Ascending aorta (tissue), 2 donors: ENCODE data around the gene IFNAR1. TPM values are rescaled to one million over a fixed set of nuclear protein-coding genes. Genes with fewer than 3 reads are reported as not detected.

Experiments
- DNase-seq, 2 donors: peaks; one replicate each; pipeline ENCODE4 v3.0.0-alpha.2; 2019; ENCODE audit warnings: low spot score in 2 of 2
- H3K27ac ChIP-seq, 2 donors: fragments of 200-600 bp; sonication (generic); one replicate each; pipeline ENCODE4 v1.5.1; 2016 to 2017; ENCODE audit warnings: mild to moderate bottlenecking in 1 of 2
- H3K27me3 ChIP-seq: fragments of 200-600 bp; sonication (generic); one replicate; pipeline ENCODE4 v1.5.1; 2017
- H3K36me3 ChIP-seq, 2 donors: fragments of 200-600 bp; sonication (generic); one replicate each; pipeline ENCODE4 v1.5.1; 2016
- H3K4me1 ChIP-seq, 2 donors: fragments of 200-600 bp; sonication (generic); one replicate each; pipeline ENCODE4 v1.5.1; 2016 to 2017; ENCODE audit warnings: mild to moderate bottlenecking in 1 of 2
- H3K4me3 ChIP-seq, 2 donors: fragments of 200-600 bp; sonication (generic); one replicate each; pipeline ENCODE4 v1.5.1; 2016 to 2017; ENCODE audit warnings: mild to moderate bottlenecking in 1 of 2
- H3K9me3 ChIP-seq, 2 donors: fragments of 200-600 bp; sonication (generic); one replicate each; pipeline ENCODE4 v1.5.1; 2016
- CTCF ChIP-seq, 3 experiments: fragments of 200-600 bp in 2 of 3; fragments of 450-650 bp in 1 of 3; sonication (generic) in 2 of 3; IDR thresholded peaks; one replicate each; pipeline ENCODE4 v1.5.1; 2016 to 2019; ENCODE audit warnings: antibody characterized with exemption in 3 of 3, mild to moderate bottlenecking in 1 of 3, moderate library complexity in 1 of 3
- intact Hi-C: fragments of 100-400 bp; cut with DNase I; formaldehyde crosslinking; loops from one replicate; pipeline ENCODE4 v1.15.1; 2023
- total RNA-seq: library from RNA; depleted of rRNA; stranded (reverse); fragments of >200 nt; gene quantifications from one replicate; pipeline ENCODE4 v1.1.0, GENCODE V29; 2016

IFNAR1 gene
- total RNA-seq, 1 donor from 2014 or later, result 25.9 TPM

DNA sequence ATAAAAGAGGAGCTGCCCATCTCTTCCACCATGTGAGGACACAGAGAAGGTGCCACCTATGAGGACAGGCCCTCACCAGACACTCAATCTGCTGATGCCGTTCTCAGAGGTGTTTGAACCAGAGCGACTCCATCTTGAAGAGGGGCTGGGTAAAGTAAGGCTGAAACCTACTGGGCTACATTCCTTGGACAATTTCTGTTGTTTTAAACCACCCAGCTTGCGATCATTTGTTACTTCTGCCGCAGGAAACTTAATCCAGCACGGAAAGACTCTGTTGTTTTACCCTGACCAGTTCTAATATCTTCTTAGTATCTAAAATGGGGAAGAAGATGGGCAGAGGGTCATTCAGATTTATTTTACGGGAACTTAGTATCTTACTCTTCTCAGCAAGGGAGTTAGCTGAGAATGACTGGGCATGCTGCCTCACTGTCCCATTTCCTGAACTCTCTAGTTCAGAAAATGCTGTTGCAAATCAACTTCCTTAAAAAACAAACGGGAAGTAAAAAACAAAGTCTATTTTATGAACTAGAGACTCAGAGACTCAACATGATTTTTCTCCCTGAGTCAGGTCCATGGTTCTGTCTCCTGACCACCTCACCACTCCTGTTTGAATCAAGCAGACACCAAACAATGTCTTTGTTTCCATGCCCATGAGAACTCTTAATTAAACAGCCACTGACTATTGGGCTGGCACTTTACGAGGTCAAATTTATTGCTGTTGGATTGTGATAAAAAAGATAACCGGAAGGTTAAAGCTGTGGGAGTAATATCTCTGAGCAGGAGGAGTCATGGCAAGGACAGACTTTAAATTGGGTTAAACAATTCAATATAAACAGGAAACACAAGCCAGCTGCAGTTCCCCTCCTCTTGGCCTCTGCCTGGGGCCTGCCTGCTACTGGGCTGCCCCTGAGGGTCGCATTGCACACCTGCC, 23.8 kb upstream of the IFNAR1 start:
- peak overlapping the region; percentile 13 to 33 for H3K27ac ChIP-seq
- peak in 1 of 2 donors; percentile 52 for DNase-seq
- TF ChIP-seq CTCF (IDR thresholded peaks at IDR 0.05), result no peak

DNA sequence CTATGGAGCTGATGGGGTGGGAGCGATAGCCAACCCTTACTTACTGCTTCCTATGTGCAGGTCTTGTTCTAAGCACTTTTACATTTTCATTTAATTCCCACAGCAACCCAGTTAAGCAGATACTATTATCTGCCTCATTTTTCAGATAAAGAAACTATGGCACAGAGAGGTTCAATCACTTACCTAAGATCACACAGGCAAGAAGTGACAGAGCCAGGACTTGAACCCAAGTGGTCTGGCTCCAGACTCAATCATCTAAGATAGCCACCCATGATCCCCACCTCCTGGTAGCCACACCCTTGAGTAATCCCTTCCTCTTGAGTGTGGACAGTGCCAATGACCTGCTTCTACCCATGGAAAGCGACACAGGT, 23.2 kb upstream of the IFNAR1 start:
- intact Hi-C loops, result no loop called here
- peak in 1 of 2 donors; percentile 0 for DNase-seq

More for the DNA sequence above, 23.8 kb upstream of the IFNAR1 start:
- intact Hi-C loops, result no loop called here
- H3K9me3 ChIP-seq, result no peaks in the 10 kb centered on the region
- no peak overlapping the region for H3K4me3 ChIP-seq
- H3K27me3 ChIP-seq, result no peaks in the 10 kb centered on the region
- peaks cover 0 to 9% of the 10 kb centered on the region in 2 donors for H3K36me3 ChIP-seq
- H3K4me1 ChIP-seq, result no peaks in the 10 kb centered on the region

DNA sequence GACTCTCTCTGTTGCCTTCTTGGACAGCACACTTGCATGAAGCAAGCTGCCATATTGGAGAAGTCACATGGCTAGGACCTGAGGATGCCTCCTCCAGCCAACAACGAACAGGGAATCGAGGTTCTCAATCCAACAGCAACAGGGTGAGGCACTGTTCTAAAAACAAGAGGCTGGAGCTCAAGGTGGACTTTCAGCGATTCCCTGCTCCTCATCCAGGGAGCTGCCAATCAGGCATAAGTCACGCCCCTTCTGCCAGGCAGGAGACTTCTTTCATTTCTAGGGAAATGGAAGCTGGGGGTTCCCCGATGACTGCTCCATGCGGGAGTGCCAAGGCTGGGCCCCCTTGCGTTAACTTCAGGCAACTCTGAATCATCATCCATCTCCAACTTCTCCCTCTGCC, 22.7 kb upstream of the IFNAR1 start:
- intact Hi-C loops, result no loop called here

More for the DNA sequence above, 23.2 kb upstream of the IFNAR1 start:
- TF ChIP-seq CTCF (IDR thresholded peaks at IDR 0.05), result no peak
- Histone ChIP-seq H3K4me3 (no peak overlapping the region), H3K9me3 (no peaks in the 10 kb centered on the region), H3K27ac (peak overlapping the region; percentile 13 to 15), H3K27me3 (no peaks in the 10 kb centered on the region), H3K36me3 (peaks cover 0 to 4% of the 10 kb centered on the region in 2 donors), H3K4me1 (no peaks in the 10 kb centered on the region)

DNA sequence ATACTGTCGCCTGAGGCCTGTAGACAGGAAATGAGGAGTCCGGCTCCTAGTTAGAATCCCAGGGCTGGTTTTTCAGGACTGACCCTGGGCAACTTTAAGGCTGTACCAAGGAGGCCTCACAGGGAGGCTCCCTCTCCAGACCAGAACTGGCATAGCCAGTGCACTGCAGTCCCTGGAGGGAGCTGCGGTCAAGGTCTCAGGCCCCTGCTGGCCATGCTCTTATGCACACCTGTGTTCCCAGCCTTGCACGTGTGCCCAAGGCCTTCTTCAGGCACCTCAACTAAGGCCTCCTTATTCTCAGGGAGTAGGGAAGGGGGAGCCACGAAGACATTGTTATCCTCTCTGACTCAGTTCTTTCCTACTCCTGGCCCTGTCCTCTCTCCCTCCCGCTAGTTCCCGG, 22.0 kb upstream of the IFNAR1 start:
- H3K27me3 ChIP-seq, result no peaks in the 10 kb centered on the region
- peaks cover 0 to 1% of the 10 kb centered on the region in 2 donors for H3K36me3 ChIP-seq
- peak in 1 of 2 donors; percentile 48 for DNase-seq
- no peaks in the 10 kb centered on the region for H3K9me3 ChIP-seq
- intact Hi-C loops, result no loop called here
- H3K27ac ChIP-seq, result no peak overlapping the region
- no peak overlapping the region for H3K4me3 ChIP-seq
- no peak for TF ChIP-seq CTCF (IDR thresholded peaks at IDR 0.05)
- no peaks in the 10 kb centered on the region for H3K4me1 ChIP-seq

More for the DNA sequence above, 22.7 kb upstream of the IFNAR1 start:
- no peaks in the 10 kb centered on the region for H3K9me3 ChIP-seq
- H3K27me3 ChIP-seq, result no peaks in the 10 kb centered on the region
- no peak overlapping the region for H3K27ac ChIP-seq
- peaks cover 0 to 4% of the 10 kb centered on the region in 2 donors for H3K36me3 ChIP-seq
- peak in 1 of 2 donors; percentile 60 for DNase-seq
- H3K4me1 ChIP-seq, result no peaks in the 10 kb centered on the region
- no peak overlapping the region for H3K4me3 ChIP-seq
- TF ChIP-seq CTCF (IDR thresholded peaks at IDR 0.05), result no peak

- no peak for DNase-seq
- intact Hi-C loops, result no loop called here
- Histone ChIP-seq H3K4me3 (no peak overlapping the region), H3K27ac (no peak overlapping the region), H3K27me3 (no peaks in the 10 kb centered on the region), H3K4me1 (no peaks in the 10 kb centered on the region), H3K9me3 (no peaks in the 10 kb centered on the region), H3K36me3 (no peaks in the 10 kb centered on the region)
- no peak for TF ChIP-seq CTCF (IDR thresholded peaks at IDR 0.05)
Measured at GRCh38 chr21:33305344-33305671, 19.5 kb upstream of the IFNAR1 start.
